Endodermal cell (in vitro differentiated cells): ENCODE measurements around the gene SLC12A3. TPM values are rescaled to one million over a fixed set of nuclear protein-coding genes. Genes with fewer than 3 reads are reported as not detected.

Source experiments
- DNase-seq: peaks from one replicate; pipeline ENCODE4 v3.0.0-alpha.2; 2017
- H3K27ac ChIP-seq: 2 replicates; pipeline ENCODE4 v1.5.1; 2013; ENCODE audit warnings: mild to moderate bottlenecking, low read depth, low read length, moderate library complexity
- H3K27me3 ChIP-seq: 2 replicates; pipeline ENCODE4 v1.6.1; 2013; ENCODE audit warnings: mild to moderate bottlenecking, low read length, moderate library complexity; ENCODE audit not compliant: insufficient read depth, control insufficient read depth, poor library complexity, severe bottlenecking
- H3K36me3 ChIP-seq: 2 replicates; pipeline ENCODE4 v1.7.0; 2013; ENCODE audit warnings: mild to moderate bottlenecking, low read length, moderate library complexity; ENCODE audit not compliant: control insufficient read depth, insufficient read depth
- H3K4me1 ChIP-seq: one replicate; pipeline ENCODE4 v1.7.0; 2013; ENCODE audit warnings: low read length; ENCODE audit not compliant: control insufficient read depth, insufficient read depth
- H3K4me3 ChIP-seq: 2 replicates; pipeline ENCODE4 v1.5.1; 2013; ENCODE audit warnings: mild to moderate bottlenecking, low read length, moderate library complexity
- H3K9ac ChIP-seq: 2 replicates; pipeline ENCODE4 v1.6.1; 2013; ENCODE audit warnings: mild to moderate bottlenecking, low read length, moderate library complexity; ENCODE audit not compliant: poor library complexity, severe bottlenecking; ENCODE audit errors: extremely low read depth
- H3K9me3 ChIP-seq: 2 replicates; pipeline ENCODE4 v1.6.1; 2013; ENCODE audit warnings: mild to moderate bottlenecking, low read length, moderate library complexity; ENCODE audit not compliant: control insufficient read depth
- H3K27ac Mint-ChIP-seq: 2 replicates; pipeline ENCODE4 v1.8.0; 2020; ENCODE audit warnings: mixed read lengths
- H3K27me3 Mint-ChIP-seq: 2 replicates; pipeline ENCODE4 v1.8.0; 2021; ENCODE audit warnings: mild to moderate bottlenecking, mixed read lengths; ENCODE audit not compliant: insufficient read depth
- H3K36me3 Mint-ChIP-seq: 2 replicates; pipeline ENCODE4 v1.8.0; 2020; ENCODE audit warnings: low read depth, mixed read lengths
- H3K4me1 Mint-ChIP-seq: 2 replicates; pipeline ENCODE4 v1.8.0; 2020; ENCODE audit warnings: mixed read lengths
- H3K4me3 Mint-ChIP-seq: 2 replicates; pipeline ENCODE4 v1.8.0; 2020; ENCODE audit warnings: mild to moderate bottlenecking, moderate library complexity, mixed read lengths
- H3K9me3 Mint-ChIP-seq: 2 replicates; pipeline ENCODE4 v1.8.0; 2020; ENCODE audit warnings: mild to moderate bottlenecking, mixed read lengths
- WGBS, 2 experiments: methylation state at CpG; one replicate each; pipeline versions ENCODE4 v1.1.5 to v1.1.7; 2013; ENCODE audit warnings: missing lambda C conversion rate in 2 of 2, mixed read lengths in 1 of 2; ENCODE audit not compliant: insufficient coverage in 1 of 2, insufficient read length in 1 of 2; 5-methylcytosine and 5-hydroxymethylcytosine counted together
- total RNA-seq, 2 donors: library from RNA; stranded (reverse); fragmentation: NEBNext Ultra II Directional in 1 of 2; extraction: Animal tissue kit (Norgen Biotek cat#: 25700) in 1 of 2; gene quantifications; 2 replicates in 1 of 2; 3 replicates in 1 of 2; pipeline ENCODE4 v1.2.1, GENCODE V29; 2021
- TF ChIP-seq, protein P1 (sequence below): fragments of 200-600 bp; sonication (generic); conservative IDR thresholded peaks from 2 replicates; pipeline ENCODE4 v1.5.0; 2021; ENCODE audit warnings: antibody characterized with exemption, mild to moderate bottlenecking

SLC12A3 gene
- total RNA-seq, 2 donors from 2014 or later, result not detected

DNA sequence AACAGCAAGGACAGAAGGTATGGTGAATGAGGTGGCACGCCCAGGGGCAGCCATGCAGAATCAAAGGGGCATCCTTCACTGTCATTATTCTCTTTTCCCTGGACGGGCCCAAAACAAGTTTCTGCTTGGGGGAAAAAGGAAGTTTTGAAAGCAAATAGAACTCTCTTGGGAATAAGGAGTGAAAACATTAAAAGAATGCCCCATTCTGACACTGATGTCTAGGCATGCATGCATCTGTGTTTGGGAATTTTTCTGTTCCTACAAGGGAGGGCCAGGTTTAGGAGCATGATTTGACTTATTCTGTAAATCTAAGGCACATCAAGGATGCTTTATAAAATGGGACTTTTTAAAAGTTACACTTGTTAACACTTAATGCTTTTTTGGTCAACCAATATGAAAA is 34.3 kb upstream of the SLC12A3 start:
- Mint-ChIP-seq H3K27ac (no peak overlapping the region), H3K36me3 (peaks cover 63% of the 10 kb centered on the region), H3K27me3 (no peaks in the 10 kb centered on the region), H3K4me3 (no peak overlapping the region), H3K9me3 (no peaks in the 10 kb centered on the region), H3K4me1 (peaks cover 16% of the 10 kb centered on the region)
- no peak overlapping the region for H3K27ac ChIP-seq
- no peaks in the 10 kb centered on the region for H3K9me3 ChIP-seq
- DNase-seq, result no peak
- H3K27me3 ChIP-seq, result no peaks in the 10 kb centered on the region
- H3K4me1 ChIP-seq, result no peaks in the 10 kb centered on the region
- no peak overlapping the region for H3K9ac ChIP-seq
- no peak overlapping the region for H3K4me3 ChIP-seq
- H3K36me3 ChIP-seq, result peaks cover 69% of the 10 kb centered on the region
- TF ChIP-seq, protein P1, sequence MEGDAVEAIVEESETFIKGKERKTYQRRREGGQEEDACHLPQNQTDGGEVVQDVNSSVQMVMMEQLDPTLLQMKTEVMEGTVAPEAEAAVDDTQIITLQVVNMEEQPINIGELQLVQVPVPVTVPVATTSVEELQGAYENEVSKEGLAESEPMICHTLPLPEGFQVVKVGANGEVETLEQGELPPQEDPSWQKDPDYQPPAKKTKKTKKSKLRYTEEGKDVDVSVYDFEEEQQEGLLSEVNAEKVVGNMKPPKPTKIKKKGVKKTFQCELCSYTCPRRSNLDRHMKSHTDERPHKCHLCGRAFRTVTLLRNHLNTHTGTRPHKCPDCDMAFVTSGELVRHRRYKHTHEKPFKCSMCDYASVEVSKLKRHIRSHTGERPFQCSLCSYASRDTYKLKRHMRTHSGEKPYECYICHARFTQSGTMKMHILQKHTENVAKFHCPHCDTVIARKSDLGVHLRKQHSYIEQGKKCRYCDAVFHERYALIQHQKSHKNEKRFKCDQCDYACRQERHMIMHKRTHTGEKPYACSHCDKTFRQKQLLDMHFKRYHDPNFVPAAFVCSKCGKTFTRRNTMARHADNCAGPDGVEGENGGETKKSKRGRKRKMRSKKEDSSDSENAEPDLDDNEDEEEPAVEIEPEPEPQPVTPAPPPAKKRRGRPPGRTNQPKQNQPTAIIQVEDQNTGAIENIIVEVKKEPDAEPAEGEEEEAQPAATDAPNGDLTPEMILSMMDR, result no peak
- 70% methylated on average over 2 of the region's 2 CpGs; no CpG with 5 or more reads in 1 of the 2 experiments for WGBS, 2 experiments

DNA sequence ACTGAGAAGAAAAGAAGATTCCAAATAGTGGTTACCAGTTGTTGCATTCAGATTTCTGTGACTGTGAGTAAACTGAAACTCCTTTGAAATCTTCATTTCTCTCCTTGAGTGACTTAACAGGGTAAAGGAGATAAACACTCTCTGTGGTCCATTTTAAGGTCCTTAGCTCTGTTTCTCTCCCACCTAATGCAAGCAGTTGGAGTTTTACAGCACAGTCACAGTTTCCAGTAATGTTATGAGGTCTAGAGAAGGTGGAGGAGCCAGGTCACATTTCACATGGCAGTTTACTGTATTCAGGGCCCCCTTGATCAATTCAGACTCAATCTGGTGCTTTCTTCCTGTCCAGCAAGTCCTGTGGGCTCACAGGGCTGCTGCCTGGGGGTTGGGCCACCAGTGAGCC is 32.2 kb upstream of the SLC12A3 start:
- Histone ChIP-seq H3K4me1 (no peaks in the 10 kb centered on the region), H3K9ac (no peak overlapping the region), H3K27ac (no peak overlapping the region), H3K9me3 (no peaks in the 10 kb centered on the region), H3K36me3 (peaks cover 75% of the 10 kb centered on the region), H3K4me3 (no peak overlapping the region), H3K27me3 (no peaks in the 10 kb centered on the region)
- H3K27ac Mint-ChIP-seq, result no peak overlapping the region
- no peak for DNase-seq
- H3K27me3 Mint-ChIP-seq, result no peaks in the 10 kb centered on the region
- H3K36me3 Mint-ChIP-seq, result peaks cover 68% of the 10 kb centered on the region
- H3K9me3 Mint-ChIP-seq, result no peaks in the 10 kb centered on the region
- no peak overlapping the region for H3K4me3 Mint-ChIP-seq
- peaks cover 16% of the 10 kb centered on the region for H3K4me1 Mint-ChIP-seq
- TF ChIP-seq, protein P1, result no peak

DNA sequence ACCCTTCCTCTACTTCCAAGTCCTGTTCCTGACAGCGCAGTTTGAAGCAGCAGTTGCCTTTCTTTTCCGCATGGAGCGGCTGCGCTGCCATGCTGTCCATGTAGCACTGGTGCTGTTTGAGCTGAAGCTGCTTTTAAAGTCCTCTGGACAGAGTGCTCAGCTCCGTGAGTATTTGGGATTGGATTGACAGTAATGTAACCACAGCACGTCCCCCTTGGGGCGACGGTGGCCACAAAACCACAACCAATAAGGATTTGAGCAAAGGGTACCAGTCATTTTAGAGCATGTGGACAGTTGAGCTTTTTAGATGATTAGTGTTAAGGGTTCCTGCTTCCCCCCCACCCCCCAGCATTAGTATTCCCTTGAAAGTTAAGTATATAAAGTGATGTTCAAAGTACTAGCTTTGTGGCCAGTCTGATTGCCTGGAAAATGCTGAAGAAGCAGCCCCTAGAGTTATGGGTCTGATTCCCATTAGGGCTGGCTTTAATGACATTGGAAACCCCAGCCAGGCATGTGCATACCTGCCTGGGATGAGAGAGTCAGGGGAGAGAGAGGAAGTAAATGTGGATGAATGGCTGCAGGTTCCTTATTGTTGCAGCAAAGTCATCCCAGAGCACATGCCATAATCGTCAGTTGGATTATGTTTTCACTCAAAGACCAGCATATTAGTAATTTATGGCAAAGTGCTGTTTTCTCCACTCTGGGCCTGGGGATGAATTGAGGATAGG is 31.6 kb upstream of the SLC12A3 start:
- H3K4me3 Mint-ChIP-seq, result no peak overlapping the region
- H3K36me3 Mint-ChIP-seq, result peaks cover 74% of the 10 kb centered on the region
- H3K4me3 ChIP-seq, result no peak overlapping the region

More for the DNA sequence above, 31.6 kb upstream of the SLC12A3 start:
- H3K9me3 ChIP-seq, result no peaks in the 10 kb centered on the region
- H3K4me1 Mint-ChIP-seq, result peaks cover 16% of the 10 kb centered on the region
- no peaks in the 10 kb centered on the region for H3K27me3 Mint-ChIP-seq
- no peaks in the 10 kb centered on the region for H3K4me1 ChIP-seq
- no peak overlapping the region for H3K27ac Mint-ChIP-seq
- peaks cover 82% of the 10 kb centered on the region for H3K36me3 ChIP-seq
- WGBS, 2 experiments, result 97 to 98% methylated on average over 6 to 9 of the region's 9 CpGs
- H3K9me3 Mint-ChIP-seq, result no peaks in the 10 kb centered on the region
- H3K27ac ChIP-seq, result no peak overlapping the region
- H3K9ac ChIP-seq, result no peak overlapping the region
- TF ChIP-seq, protein P1, result no peak
- no peaks in the 10 kb centered on the region for H3K27me3 ChIP-seq
- DNase-seq, result no peak
